Measurements from ENCODE around the gene CPM. TPM values are rescaled to one million over a fixed set of nuclear protein-coding genes. Genes with fewer than 3 reads are reported as not detected.

The CPM gene
- total RNA-seq, 1 experiment from 2014 or later = 0.96 TPM

DNA sequence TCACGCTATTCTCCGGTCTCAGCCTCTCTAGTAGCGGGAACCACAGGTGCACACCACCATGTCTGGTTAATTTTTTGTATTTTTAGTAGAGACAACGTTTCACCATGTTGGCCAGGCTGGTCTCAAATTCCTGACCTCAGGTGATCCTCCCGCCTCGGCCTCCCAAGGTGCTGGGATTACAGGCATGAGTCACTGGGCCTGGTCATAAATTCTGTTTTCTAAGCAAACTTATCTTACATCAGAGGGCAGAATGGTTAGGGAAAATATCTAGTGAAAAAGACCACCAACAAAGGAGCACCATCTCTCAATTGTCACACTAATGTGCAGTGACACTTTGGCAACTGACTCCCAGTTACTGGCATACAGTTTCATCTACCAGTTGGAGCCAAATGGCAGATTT is 2.8 kb downstream of the CPM start:
- no peaks in the 10 kb centered on the region for H3K36me3 Mint-ChIP-seq
- ChIA-PET CTCF (no interaction called here), POLR2A (no interaction called here)
- DNase-seq (ENCODE audit: low spot score) (no peak), ATAC-seq (no peak)
- no peak overlapping the region for H3K4me3 Mint-ChIP-seq
- H3K4me1 Mint-ChIP-seq = peaks cover 12% of the 10 kb centered on the region
- H3K27me3 Mint-ChIP-seq (ENCODE audit: low read depth) = peaks cover 50% of the 10 kb centered on the region
- H3K27ac Mint-ChIP-seq = no peak overlapping the region
- TF ChIP-seq, protein P1, sequence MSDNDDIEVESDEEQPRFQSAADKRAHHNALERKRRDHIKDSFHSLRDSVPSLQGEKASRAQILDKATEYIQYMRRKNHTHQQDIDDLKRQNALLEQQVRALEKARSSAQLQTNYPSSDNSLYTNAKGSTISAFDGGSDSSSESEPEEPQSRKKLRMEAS (CRISPR knock-in tag; IDR thresholded peaks at IDR 0.05) = no peak
- H3K9me3 Mint-ChIP-seq = peaks cover 4% of the 10 kb centered on the region; the same call in 1 of the 2 replicates

DNA sequence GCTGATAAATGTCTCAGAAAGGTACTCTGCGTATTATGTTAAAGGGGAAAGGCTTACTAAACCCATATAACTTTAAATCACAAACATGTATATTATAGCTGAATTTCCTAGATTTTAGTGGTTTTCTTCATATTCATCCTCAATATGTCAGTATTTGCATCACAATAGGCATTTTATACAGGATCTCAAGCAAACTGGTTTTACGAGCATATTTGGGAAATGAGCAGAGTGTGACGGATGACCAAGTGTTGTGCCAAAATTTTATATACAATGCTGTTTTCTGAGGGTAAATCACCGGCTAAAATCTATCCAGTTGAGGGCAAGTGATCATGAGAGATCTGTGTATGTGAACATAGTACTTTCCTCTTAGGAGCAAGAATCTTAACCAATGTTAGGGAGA is 8.4 kb downstream of the CPM start:
- DNase-seq (ENCODE audit: low spot score) = no peak
- POLR2A ChIA-PET = interaction anchor here (1.0 kb wide), 1 partner anchor 21 kb away, joined by 5 read pairs; no protein-coding TSS in a partner anchor
- Mint-ChIP-seq H3K27ac (no peak overlapping the region), H3K4me3 (no peak overlapping the region), H3K4me1 (no peaks in the 10 kb centered on the region), H3K27me3 (ENCODE audit: low read depth) (no peaks in the 10 kb centered on the region), H3K36me3 (no peaks in the 10 kb centered on the region), H3K9me3 (peaks cover 4% of the 10 kb centered on the region; the same call in 1 of the 2 replicates)
- no peak for TF ChIP-seq ZNF416 (CRISPR knock-in tag; IDR thresholded peaks at IDR 0.05)
- no peak for TF ChIP-seq ZNF423 (CRISPR knock-in tag; IDR thresholded peaks at IDR 0.05)
- TF ChIP-seq GABPB1 (CRISPR knock-in tag; IDR thresholded peaks at IDR 0.05) = no peak
- no peak for TF ChIP-seq SMAD3 (CRISPR knock-in tag; IDR thresholded peaks at IDR 0.05; ENCODE audit: borderline replicate concordance)
- TF ChIP-seq, protein P2, sequence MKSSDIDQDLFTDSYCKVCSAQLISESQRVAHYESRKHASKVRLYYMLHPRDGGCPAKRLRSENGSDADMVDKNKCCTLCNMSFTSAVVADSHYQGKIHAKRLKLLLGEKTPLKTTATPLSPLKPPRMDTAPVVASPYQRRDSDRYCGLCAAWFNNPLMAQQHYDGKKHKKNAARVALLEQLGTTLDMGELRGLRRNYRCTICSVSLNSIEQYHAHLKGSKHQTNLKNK (CRISPR knock-in tag; IDR thresholded peaks at IDR 0.05) = no peak
- no peak for TF ChIP-seq FOXP1 (CRISPR knock-in tag; IDR thresholded peaks at IDR 0.05; ENCODE audit: borderline replicate concordance)
- TF ChIP-seq RELA (CRISPR knock-in tag; IDR thresholded peaks at IDR 0.05; ENCODE audit: borderline replicate concordance) = no peak
- CTCF ChIA-PET = interaction anchor here (1.2 kb wide), 1 partner anchor 11 kb away, joined by 3 read pairs; no protein-coding TSS in a partner anchor
- ATAC-seq = no peak

DNA sequence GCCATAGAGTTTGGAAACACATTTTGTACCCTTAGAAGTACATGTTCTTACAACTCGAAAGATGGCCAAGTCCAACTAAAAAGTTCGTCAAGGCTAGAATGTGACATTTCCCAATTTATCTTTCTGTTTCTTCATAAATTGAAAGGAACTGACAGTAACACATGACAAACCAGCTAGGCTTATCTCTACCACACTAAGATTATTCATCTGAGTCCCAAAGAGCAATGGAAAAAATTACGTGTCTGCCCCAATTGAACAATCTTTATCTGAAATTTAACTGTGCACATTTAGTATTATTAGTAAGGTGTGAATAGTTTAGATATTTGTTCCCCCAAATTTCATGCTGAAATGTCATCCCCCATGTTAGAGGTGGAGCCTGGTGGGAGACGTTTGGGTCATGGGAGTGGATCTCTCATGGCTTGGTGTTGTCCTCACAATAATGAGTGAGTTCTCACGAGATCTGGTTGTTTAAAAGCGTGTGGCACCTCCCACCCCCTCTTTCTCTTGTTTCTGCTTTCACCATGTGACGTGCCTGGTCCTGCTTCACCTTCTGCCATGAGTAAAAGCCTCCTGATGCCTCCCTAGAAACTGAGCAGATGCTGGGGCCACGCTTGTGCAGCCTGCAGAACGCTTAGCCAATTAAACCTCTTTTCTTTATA is 13.3 kb downstream of the CPM start:
- no peak overlapping the region for H3K27ac Mint-ChIP-seq
- H3K4me1 Mint-ChIP-seq = no peaks in the 10 kb centered on the region
- H3K36me3 Mint-ChIP-seq = no peaks in the 10 kb centered on the region
- no peaks in the 10 kb centered on the region for H3K27me3 Mint-ChIP-seq (ENCODE audit: low read depth)
- no peak overlapping the region for H3K4me3 Mint-ChIP-seq
- ChIA-PET POLR2A (interaction anchor here (0.5 kb wide), 1 partner anchor 51 kb away, joined by 7 read pairs; no protein-coding TSS in a partner anchor), CTCF (interaction anchor here (0.7 kb wide), 1 partner anchor 236 kb away, joined by 3 read pairs; no protein-coding TSS in a partner anchor)
- H3K9me3 Mint-ChIP-seq = no peaks in the 10 kb centered on the region
- no peak for DNase-seq (ENCODE audit: low spot score)
- ATAC-seq = no peak
- TF ChIP-seq SOX15 (CRISPR knock-in tag; IDR thresholded peaks at IDR 0.05) (no peak), ETV6 (CRISPR knock-in tag; IDR thresholded peaks at IDR 0.05) (no peak), OVOL2 (CRISPR knock-in tag; IDR thresholded peaks at IDR 0.05; ENCODE audit: borderline replicate concordance) (no peak), JUN (CRISPR knock-in tag; IDR thresholded peaks at IDR 0.05) (no peak), ZBTB21 (CRISPR knock-in tag; IDR thresholded peaks at IDR 0.05; ENCODE audit: borderline replicate concordance) (no peak), JAZF1 (CRISPR knock-in tag; IDR thresholded peaks at IDR 0.05) (no peak), ZNF416 (CRISPR knock-in tag; IDR thresholded peaks at IDR 0.05) (no peak), MYBL2 (CRISPR knock-in tag; IDR thresholded peaks at IDR 0.05) (no peak), ATF1 (CRISPR knock-in tag; IDR thresholded peaks at IDR 0.05) (no peak), HMGA2 (CRISPR knock-in tag; IDR thresholded peaks at IDR 0.05) (no peak), ELF4 (CRISPR knock-in tag; IDR thresholded peaks at IDR 0.05; ENCODE audit: low read depth) (no peak), KAT7 (CRISPR knock-in tag; IDR thresholded peaks at IDR 0.05; ENCODE audit: borderline replicate concordance) (no peak)
- TF ChIP-seq, protein P3, sequence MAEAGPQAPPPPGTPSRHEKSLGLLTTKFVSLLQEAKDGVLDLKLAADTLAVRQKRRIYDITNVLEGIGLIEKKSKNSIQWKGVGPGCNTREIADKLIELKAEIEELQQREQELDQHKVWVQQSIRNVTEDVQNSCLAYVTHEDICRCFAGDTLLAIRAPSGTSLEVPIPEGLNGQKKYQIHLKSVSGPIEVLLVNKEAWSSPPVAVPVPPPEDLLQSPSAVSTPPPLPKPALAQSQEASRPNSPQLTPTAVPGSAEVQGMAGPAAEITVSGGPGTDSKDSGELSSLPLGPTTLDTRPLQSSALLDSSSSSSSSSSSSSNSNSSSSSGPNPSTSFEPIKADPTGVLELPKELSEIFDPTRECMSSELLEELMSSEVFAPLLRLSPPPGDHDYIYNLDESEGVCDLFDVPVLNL (CRISPR knock-in tag; IDR thresholded peaks at IDR 0.05; ENCODE audit: borderline replicate concordance, low read depth) = no peak
- TF ChIP-seq, protein P4, sequence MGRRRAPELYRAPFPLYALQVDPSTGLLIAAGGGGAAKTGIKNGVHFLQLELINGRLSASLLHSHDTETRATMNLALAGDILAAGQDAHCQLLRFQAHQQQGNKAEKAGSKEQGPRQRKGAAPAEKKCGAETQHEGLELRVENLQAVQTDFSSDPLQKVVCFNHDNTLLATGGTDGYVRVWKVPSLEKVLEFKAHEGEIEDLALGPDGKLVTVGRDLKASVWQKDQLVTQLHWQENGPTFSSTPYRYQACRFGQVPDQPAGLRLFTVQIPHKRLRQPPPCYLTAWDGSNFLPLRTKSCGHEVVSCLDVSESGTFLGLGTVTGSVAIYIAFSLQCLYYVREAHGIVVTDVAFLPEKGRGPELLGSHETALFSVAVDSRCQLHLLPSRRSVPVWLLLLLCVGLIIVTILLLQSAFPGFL (CRISPR knock-in tag; IDR thresholded peaks at IDR 0.05; ENCODE audit: borderline replicate concordance) = no peak
- TF ChIP-seq, protein P2 (CRISPR knock-in tag; IDR thresholded peaks at IDR 0.05) = no peak
- TF ChIP-seq, protein P5, sequence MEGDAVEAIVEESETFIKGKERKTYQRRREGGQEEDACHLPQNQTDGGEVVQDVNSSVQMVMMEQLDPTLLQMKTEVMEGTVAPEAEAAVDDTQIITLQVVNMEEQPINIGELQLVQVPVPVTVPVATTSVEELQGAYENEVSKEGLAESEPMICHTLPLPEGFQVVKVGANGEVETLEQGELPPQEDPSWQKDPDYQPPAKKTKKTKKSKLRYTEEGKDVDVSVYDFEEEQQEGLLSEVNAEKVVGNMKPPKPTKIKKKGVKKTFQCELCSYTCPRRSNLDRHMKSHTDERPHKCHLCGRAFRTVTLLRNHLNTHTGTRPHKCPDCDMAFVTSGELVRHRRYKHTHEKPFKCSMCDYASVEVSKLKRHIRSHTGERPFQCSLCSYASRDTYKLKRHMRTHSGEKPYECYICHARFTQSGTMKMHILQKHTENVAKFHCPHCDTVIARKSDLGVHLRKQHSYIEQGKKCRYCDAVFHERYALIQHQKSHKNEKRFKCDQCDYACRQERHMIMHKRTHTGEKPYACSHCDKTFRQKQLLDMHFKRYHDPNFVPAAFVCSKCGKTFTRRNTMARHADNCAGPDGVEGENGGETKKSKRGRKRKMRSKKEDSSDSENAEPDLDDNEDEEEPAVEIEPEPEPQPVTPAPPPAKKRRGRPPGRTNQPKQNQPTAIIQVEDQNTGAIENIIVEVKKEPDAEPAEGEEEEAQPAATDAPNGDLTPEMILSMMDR (IDR thresholded peaks at IDR 0.05) = no peak
- TF ChIP-seq, protein P6, sequence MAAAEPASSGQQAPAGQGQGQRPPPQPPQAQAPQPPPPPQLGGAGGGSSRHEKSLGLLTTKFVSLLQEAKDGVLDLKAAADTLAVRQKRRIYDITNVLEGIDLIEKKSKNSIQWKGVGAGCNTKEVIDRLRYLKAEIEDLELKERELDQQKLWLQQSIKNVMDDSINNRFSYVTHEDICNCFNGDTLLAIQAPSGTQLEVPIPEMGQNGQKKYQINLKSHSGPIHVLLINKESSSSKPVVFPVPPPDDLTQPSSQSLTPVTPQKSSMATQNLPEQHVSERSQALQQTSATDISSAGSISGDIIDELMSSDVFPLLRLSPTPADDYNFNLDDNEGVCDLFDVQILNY (CRISPR knock-in tag; IDR thresholded peaks at IDR 0.05) = no peak
- TF ChIP-seq, protein P7, sequence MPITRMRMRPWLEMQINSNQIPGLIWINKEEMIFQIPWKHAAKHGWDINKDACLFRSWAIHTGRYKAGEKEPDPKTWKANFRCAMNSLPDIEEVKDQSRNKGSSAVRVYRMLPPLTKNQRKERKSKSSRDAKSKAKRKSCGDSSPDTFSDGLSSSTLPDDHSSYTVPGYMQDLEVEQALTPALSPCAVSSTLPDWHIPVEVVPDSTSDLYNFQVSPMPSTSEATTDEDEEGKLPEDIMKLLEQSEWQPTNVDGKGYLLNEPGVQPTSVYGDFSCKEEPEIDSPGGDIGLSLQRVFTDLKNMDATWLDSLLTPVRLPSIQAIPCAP (CRISPR knock-in tag; IDR thresholded peaks at IDR 0.05) = no peak

All from WTC11 (cell line).